DOHH2 (cell line): ENCODE results near the gene FOXK1.

Experiments
- EZH2phosphoT487 ChIP-seq: fragments of 200-600 bp; sonication (generic); IDR thresholded peaks from 2 replicates; pipeline ENCODE4 v1.6.1; 2017; ENCODE audit warnings: borderline replicate concordance, mild to moderate bottlenecking, antibody characterized with exemption, low read length, moderate library complexity, mixed read lengths
- TF ChIP-seq, protein P1 (sequence below): fragments of 200-600 bp; sonication (generic); IDR thresholded peaks from one replicate; pipeline ENCODE4 v1.5.1; 2014; ENCODE audit warnings: antibody characterized with exemption, mild to moderate bottlenecking, low read depth, low read length; ENCODE audit not compliant: poor library complexity, severe bottlenecking

GRCh38 chr7:4734587-4735345 is 52.7 kb downstream of the FOXK1 start:
- TF ChIP-seq, protein P1, sequence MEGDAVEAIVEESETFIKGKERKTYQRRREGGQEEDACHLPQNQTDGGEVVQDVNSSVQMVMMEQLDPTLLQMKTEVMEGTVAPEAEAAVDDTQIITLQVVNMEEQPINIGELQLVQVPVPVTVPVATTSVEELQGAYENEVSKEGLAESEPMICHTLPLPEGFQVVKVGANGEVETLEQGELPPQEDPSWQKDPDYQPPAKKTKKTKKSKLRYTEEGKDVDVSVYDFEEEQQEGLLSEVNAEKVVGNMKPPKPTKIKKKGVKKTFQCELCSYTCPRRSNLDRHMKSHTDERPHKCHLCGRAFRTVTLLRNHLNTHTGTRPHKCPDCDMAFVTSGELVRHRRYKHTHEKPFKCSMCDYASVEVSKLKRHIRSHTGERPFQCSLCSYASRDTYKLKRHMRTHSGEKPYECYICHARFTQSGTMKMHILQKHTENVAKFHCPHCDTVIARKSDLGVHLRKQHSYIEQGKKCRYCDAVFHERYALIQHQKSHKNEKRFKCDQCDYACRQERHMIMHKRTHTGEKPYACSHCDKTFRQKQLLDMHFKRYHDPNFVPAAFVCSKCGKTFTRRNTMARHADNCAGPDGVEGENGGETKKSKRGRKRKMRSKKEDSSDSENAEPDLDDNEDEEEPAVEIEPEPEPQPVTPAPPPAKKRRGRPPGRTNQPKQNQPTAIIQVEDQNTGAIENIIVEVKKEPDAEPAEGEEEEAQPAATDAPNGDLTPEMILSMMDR, result no peak
- TF ChIP-seq EZH2phosphoT487, result no peak
